GM21786 (cell line): ENCODE data around the gene PDE8B.
"Not testable (repeated sequence)": the region's sequence is repeated elsewhere in the genome, so short reads cannot be mapped to it uniquely, and the experiment has no call there.

Source experiments
- ATAC-seq: cut with Tn5 transposase; IDR thresholded peaks from one replicate; pipeline ENCODE4 v1.9.1; 2021; ENCODE audit not compliant: unreplicated experiment

The PDE8B gene

DNA sequence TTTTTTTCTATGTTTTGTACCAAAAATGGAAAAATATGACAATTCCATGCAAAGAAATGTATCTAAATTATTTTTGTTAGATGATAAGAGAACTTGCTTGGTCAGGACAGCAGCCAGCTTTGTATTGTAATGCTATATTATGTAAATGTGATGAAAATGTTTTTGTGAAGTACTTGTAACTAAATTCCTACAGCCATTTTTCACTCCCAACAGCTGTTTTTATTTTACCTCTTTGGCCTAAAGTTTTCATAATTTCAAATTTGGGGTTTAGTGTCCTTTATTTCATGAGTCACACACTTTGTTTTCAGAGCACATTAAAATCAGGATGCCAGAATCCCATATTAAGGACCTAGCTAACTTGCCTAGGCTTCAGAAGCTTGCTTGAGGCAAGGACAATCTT is 217.5 kb downstream of the PDE8B start:
- ATAC-seq = no peak

- no peak for ATAC-seq
Observed at GRCh38 chr5:77428526-77428925, 218.0 kb downstream of the PDE8B start.

DNA sequence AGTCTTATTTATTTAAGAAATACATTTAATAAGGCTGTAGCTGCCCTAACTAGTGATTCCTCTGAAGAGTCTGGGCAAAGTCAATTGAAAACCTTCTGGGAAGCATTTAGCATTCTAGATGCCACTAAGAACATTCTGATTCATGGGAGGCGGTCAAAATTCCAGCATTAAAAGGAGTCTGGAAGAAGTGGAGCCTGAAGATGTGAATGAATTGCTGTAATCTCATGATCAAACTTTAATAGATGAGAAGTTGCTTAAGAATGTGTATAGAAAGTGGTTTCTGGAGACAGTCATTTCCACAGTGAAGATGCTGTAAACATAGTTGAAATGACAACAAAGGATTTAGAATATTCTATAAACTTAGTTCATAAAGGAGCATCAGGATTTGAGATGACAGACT is 220.2 kb downstream of the PDE8B start:
- ATAC-seq = no peak

DNA sequence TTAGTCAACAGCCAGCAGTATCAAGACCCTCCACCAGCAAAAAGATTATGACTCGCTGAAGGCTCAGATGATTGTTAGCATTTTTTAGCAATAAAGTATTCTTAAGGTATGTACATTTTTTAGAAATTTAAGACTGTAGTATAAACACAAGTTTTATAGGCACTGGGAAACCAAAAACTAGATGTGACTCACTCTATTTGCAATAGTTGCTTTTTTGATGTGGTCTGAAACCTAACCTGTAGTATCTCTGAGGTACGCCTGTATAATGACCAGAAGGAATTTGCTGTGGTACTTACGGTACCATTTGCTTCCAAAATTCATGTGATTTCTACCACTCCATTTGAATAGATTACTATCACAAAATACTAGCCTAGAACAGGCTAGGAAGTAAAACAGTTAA is 220.8 kb downstream of the PDE8B start:
- ATAC-seq = no peak

- no peak for ATAC-seq
Observed at GRCh38 chr5:77431719-77432118, 221.2 kb downstream of the PDE8B start.

- ATAC-seq = no peak
Observed at GRCh38 chr5:77437194-77437593, 226.7 kb downstream of the PDE8B start.

- no peak for ATAC-seq
Observed at GRCh38 chr5:77438071-77438470, 227.6 kb downstream of the PDE8B start.

DNA sequence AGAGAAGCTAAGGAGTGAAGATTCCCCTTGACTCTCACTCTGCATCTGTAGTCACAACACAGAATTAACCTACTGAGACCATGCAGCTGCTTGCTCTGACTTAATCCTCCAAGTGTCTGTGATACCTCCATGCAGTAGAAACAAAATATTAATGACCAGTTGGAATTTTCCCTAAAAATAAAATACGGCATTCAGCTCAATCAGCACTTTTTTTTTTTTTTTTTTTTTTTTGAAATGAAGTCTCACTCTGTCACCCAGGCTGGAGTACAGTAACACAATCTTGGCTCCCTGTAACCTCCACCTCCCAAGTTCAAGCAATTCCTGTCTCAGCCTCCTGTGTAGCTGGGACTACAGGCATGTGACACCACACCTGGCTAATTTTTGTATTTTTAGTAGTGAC is 233.2 kb downstream of the PDE8B start:
- ATAC-seq = no peak

DNA sequence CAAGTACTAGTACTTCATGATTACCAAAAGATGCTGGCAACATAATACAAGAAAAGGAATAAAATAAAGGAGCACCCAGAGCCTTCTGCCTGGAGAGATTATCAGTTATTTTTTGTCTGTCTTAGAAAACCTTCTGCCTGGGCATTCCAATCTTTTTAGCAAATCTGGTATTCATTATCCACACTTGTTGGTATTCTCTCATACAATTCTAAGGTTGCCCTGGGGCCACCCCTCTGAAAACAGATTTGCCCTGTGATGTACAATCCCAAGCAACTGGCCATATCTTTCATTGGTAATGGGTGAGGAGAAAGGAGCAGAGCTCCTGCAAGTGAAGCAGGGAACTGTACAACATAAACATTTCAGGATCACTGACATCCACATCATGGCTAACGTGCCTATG is 233.9 kb downstream of the PDE8B start:
- no peak for ATAC-seq

DNA sequence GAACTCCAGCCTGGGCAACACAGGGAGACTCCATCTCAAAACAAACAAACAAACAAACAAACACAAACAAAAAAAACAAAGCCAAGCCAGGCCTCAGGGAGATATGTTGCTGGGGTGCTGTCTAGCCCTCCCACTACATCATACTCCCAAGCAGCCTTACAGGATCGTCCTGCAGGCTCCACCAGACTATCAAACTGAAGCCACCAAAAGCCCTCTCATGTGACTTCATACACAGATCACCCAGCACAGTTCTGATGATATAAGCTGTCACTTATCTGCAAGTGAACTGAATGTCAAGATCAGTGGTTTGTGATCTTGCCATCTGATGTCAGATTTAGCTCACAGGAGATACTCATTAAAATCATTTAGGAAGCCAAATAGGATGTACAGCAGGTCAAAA is 238.4 kb downstream of the PDE8B start:
- no peak for ATAC-seq

DNA sequence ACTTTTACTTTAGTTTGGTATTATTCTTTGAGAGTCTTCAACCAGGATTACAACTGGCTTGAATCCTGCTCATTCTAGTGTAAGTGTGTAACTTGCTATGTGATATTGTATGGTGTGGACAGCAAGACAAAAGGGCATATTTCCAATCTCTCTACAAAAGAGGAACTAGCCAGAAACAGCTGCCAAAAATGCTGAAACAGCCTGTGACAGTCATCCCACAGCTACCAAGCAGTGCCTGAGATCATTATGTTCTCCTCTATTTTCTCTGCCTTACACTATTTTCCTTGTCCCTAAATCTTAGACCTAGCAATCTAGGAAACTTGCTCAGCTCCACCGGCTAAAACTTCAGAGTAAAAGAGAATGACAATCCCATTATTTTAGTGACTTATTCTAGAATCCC is 238.8 kb downstream of the PDE8B start:
- ATAC-seq = no peak

- ATAC-seq = no peak
Observed at GRCh38 chr5:77449981-77450380, 239.5 kb downstream of the PDE8B start.

DNA sequence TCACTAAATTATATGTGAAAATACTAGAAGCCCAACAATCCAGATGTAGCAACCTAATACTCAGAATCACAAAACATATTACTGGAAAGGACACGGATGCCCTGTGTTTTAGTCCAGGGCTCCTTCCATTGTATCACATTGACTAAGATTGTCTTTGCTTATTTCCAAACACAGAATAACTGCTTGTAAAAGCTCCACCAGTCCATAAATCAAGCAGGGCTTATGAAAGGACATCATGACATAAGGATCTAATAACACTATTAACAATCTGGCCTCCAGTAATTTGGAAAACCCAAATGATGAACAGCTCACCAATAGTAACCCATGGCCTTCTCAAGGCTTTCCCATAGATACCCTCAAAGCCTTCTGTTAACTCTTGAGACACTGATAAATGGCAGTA is 241.9 kb downstream of the PDE8B start:
- ATAC-seq = no peak

DNA sequence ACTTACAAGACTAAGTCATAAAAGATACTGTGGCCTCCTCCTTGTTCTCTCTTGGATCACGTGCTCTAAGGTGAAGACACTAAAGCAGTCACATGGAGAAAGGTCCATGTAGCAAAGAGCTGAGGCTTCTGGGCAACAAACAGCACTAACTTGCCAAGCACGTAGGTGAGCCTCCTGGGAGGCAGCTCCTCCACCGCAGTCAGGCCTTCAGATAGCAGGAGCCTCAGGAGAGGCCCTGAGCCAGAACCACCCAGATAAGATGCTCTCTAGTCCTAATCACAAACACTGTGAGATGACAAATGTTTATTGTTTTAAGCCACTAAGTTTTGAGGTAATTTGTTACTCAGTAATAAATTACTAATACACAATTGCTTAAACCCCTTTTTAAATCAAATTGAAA is 243.6 kb downstream of the PDE8B start:
- ATAC-seq = no peak

GRCh38 chr5:77461287-77461686 is 250.8 kb downstream of the PDE8B start:
- ATAC-seq = no peak

GRCh38 chr5:77463905-77464304 is 253.4 kb downstream of the PDE8B start:
- no peak for ATAC-seq

DNA sequence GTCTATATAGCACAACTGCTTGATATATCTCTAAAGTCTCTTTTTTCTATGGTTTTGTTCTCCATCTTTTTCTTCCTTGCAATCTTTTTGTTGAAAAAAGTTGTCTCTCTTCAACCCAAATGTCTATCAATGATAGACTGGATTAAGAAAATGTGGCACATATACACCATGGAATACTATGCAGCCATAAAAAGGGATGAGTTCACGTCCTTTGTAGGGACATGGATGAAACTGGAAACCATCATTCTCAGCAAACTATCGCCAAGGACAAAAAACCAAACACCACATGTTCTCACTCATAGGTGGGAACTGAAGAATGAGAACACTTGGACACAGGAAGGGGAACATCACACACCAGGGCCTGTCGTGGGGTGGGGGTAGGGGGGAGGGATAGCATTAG is 258.4 kb downstream of the PDE8B start:
- not testable (repeated sequence) for ATAC-seq

- not testable (repeated sequence) for ATAC-seq
Observed at GRCh38 chr5:77475041-77475440, 264.6 kb downstream of the PDE8B start.
